ENCODE measurements around the gene TRIM36.

The TRIM36 gene

DNA sequence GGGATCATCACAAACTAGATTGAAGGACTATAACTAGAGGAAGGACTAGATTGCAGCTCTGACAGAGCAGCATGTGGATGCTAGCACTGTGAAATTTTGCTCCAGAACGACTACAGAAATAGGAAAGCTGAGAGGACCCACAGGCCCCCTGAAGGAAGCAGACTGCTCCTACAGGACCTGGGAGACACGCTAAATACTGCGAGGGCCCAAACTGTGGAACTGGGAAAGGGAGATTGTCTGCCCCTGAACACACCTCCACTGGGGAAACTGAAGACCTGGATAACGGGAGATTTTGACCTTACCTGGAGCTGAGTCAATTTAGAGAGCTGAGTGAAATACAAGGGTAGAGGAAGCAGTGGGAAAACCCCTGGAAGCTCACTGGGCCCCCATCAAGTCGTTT, 19.2 kb downstream of the TRIM36 start:
- no peak for ATAC-seq
- TF ChIP-seq, protein P1, sequence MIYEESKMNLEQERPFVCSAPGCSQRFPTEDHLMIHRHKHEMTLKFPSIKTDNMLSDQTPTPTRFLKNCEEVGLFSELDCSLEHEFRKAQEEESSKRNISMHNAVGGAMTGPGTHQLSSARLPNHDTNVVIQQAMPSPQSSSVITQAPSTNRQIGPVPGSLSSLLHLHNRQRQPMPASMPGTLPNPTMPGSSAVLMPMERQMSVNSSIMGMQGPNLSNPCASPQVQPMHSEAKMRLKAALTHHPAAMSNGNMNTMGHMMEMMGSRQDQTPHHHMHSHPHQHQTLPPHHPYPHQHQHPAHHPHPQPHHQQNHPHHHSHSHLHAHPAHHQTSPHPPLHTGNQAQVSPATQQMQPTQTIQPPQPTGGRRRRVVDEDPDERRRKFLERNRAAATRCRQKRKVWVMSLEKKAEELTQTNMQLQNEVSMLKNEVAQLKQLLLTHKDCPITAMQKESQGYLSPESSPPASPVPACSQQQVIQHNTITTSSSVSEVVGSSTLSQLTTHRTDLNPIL (CRISPR knock-in tag; IDR thresholded peaks at IDR 0.05; ENCODE audit: low read depth), result no peak
- TF ChIP-seq, protein P2, sequence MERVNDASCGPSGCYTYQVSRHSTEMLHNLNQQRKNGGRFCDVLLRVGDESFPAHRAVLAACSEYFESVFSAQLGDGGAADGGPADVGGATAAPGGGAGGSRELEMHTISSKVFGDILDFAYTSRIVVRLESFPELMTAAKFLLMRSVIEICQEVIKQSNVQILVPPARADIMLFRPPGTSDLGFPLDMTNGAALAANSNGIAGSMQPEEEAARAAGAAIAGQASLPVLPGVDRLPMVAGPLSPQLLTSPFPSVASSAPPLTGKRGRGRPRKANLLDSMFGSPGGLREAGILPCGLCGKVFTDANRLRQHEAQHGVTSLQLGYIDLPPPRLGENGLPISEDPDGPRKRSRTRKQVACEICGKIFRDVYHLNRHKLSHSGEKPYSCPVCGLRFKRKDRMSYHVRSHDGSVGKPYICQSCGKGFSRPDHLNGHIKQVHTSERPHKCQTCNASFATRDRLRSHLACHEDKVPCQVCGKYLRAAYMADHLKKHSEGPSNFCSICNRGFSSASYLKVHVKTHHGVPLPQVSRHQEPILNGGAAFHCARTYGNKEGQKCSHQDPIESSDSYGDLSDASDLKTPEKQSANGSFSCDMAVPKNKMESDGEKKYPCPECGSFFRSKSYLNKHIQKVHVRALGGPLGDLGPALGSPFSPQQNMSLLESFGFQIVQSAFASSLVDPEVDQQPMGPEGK (CRISPR knock-in tag; IDR thresholded peaks at IDR 0.05; ENCODE audit: borderline replicate concordance), result no peak
- TF ChIP-seq RARB (CRISPR knock-in tag; IDR thresholded peaks at IDR 0.05), result no peak
- TF ChIP-seq, protein P3, sequence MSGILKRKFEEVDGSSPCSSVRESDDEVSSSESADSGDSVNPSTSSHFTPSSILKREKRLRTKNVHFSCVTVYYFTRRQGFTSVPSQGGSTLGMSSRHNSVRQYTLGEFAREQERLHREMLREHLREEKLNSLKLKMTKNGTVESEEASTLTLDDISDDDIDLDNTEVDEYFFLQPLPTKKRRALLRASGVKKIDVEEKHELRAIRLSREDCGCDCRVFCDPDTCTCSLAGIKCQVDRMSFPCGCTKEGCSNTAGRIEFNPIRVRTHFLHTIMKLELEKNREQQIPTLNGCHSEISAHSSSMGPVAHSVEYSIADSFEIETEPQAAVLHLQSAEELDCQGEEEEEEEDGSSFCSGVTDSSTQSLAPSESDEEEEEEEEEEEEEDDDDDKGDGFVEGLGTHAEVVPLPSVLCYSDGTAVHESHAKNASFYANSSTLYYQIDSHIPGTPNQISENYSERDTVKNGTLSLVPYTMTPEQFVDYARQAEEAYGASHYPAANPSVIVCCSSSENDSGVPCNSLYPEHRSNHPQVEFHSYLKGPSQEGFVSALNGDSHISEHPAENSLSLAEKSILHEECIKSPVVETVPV (CRISPR knock-in tag; IDR thresholded peaks at IDR 0.05), result no peak
- TF ChIP-seq ZFP3 (CRISPR knock-in tag; IDR thresholded peaks at IDR 0.05), result no peak
- no peak for TF ChIP-seq OSR1 (CRISPR knock-in tag; IDR thresholded peaks at IDR 0.05)
- TF ChIP-seq ISL1 (CRISPR knock-in tag; IDR thresholded peaks at IDR 0.05), result no peak
- TF ChIP-seq ZFP30 (CRISPR knock-in tag; IDR thresholded peaks at IDR 0.05), result no peak
- TF ChIP-seq ZNF8 (CRISPR knock-in tag; IDR thresholded peaks at IDR 0.05), result no peak
- TF ChIP-seq TCF4 (CRISPR knock-in tag; IDR thresholded peaks at IDR 0.05; ENCODE audit: borderline replicate concordance), result no peak

DNA sequence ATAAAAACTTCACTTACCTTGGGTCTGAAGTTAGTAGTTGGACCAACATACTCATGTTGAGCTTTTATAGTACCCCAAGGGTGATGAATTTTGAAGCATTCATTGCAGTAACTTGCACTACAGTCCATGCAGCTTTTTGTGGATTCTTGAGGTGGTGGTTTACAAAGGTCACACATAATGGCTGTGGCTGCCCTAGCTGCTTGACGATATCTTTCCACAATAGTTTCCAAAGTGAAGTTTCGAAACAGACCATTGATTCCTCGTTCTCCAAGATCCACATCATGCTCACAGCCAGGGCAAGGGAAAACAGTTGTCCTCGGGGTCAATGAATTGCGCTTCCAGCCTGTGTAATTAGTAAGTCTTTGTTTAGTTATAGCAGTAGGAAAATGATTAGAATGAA, 22.7 kb downstream of the TRIM36 start:
- no peak for ATAC-seq

More for the DNA sequence above, 22.7 kb downstream of the TRIM36 start:
- TF ChIP-seq ZNF565 (CRISPR knock-in tag; conservative IDR thresholded peaks at IDR 0.05; ENCODE audit: low read depth) (no peak), ZFP3 (CRISPR knock-in tag; IDR thresholded peaks at IDR 0.05) (no peak), ZNF8 (CRISPR knock-in tag; IDR thresholded peaks at IDR 0.05) (no peak), GLIS3 (CRISPR knock-in tag; IDR thresholded peaks at IDR 0.05) (no peak), SNAI2 (CRISPR knock-in tag; IDR thresholded peaks at IDR 0.05) (no peak), ZNF70 (CRISPR knock-in tag; IDR thresholded peaks at IDR 0.05) (no peak), BACH2 (CRISPR knock-in tag; IDR thresholded peaks at IDR 0.05; ENCODE audit: borderline replicate concordance) (no peak), RARB (CRISPR knock-in tag; IDR thresholded peaks at IDR 0.05) (no peak), ZFP30 (CRISPR knock-in tag; IDR thresholded peaks at IDR 0.05) (no peak), ARNTL (CRISPR knock-in tag; IDR thresholded peaks at IDR 0.05; ENCODE audit: borderline replicate concordance, low read depth) (no peak), TCF4 (CRISPR knock-in tag; IDR thresholded peaks at IDR 0.05; ENCODE audit: borderline replicate concordance) (no peak), PPARA (CRISPR knock-in tag; IDR thresholded peaks at IDR 0.05; ENCODE audit: borderline replicate concordance) (no peak), TOX (CRISPR knock-in tag; IDR thresholded peaks at IDR 0.05; ENCODE audit: borderline replicate concordance) (no peak), ISL1 (CRISPR knock-in tag; IDR thresholded peaks at IDR 0.05) (no peak), ZC3H10 (CRISPR knock-in tag; IDR thresholded peaks at IDR 0.05) (no peak)
- TF ChIP-seq, protein P3 (CRISPR knock-in tag; IDR thresholded peaks at IDR 0.05), result no peak
- TF ChIP-seq, protein P2 (CRISPR knock-in tag; IDR thresholded peaks at IDR 0.05; ENCODE audit: borderline replicate concordance), result no peak
- TF ChIP-seq, protein P4, sequence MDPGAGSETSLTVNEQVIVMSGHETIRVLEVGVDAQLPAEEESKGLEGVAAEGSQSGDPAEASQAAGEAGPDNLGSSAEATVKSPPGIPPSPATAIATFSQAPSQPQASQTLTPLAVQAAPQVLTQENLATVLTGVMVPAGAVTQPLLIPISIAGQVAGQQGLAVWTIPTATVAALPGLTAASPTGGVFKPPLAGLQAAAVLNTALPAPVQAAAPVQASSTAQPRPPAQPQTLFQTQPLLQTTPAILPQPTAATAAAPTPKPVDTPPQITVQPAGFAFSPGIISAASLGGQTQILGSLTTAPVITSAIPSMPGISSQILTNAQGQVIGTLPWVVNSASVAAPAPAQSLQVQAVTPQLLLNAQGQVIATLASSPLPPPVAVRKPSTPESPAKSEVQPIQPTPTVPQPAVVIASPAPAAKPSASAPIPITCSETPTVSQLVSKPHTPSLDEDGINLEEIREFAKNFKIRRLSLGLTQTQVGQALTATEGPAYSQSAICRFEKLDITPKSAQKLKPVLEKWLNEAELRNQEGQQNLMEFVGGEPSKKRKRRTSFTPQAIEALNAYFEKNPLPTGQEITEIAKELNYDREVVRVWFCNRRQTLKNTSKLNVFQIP (CRISPR knock-in tag; IDR thresholded peaks at IDR 0.05; ENCODE audit: borderline replicate concordance, low read depth), result no peak
- TF ChIP-seq, protein P5, sequence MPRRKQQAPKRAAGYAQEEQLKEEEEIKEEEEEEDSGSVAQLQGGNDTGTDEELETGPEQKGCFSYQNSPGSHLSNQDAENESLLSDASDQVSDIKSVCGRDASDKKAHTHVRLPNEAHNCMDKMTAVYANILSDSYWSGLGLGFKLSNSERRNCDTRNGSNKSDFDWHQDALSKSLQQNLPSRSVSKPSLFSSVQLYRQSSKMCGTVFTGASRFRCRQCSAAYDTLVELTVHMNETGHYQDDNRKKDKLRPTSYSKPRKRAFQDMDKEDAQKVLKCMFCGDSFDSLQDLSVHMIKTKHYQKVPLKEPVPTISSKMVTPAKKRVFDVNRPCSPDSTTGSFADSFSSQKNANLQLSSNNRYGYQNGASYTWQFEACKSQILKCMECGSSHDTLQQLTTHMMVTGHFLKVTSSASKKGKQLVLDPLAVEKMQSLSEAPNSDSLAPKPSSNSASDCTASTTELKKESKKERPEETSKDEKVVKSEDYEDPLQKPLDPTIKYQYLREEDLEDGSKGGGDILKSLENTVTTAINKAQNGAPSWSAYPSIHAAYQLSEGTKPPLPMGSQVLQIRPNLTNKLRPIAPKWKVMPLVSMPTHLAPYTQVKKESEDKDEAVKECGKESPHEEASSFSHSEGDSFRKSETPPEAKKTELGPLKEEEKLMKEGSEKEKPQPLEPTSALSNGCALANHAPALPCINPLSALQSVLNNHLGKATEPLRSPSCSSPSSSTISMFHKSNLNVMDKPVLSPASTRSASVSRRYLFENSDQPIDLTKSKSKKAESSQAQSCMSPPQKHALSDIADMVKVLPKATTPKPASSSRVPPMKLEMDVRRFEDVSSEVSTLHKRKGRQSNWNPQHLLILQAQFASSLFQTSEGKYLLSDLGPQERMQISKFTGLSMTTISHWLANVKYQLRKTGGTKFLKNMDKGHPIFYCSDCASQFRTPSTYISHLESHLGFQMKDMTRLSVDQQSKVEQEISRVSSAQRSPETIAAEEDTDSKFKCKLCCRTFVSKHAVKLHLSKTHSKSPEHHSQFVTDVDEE (CRISPR knock-in tag; IDR thresholded peaks at IDR 0.05), result no peak
- TF ChIP-seq, protein P1 (CRISPR knock-in tag; IDR thresholded peaks at IDR 0.05; ENCODE audit: low read depth), result no peak

Measured in SK-N-SH treated with all-trans-retinoic acid at 6 μM for 48 hours (cell line).